ENCODE results near the gene ADAMTSL1. TPM values are rescaled to one million over a fixed set of nuclear protein-coding genes. Genes with fewer than 3 reads are reported as not detected.

Gene ADAMTSL1
- total and polyA plus RNA-seq, 2 donors from 2014 or later = 3.0 to 27.3 TPM

- no peak for TF ChIP-seq CTCF (IDR thresholded peaks at IDR 0.05; ENCODE audit: borderline replicate concordance, extremely low read depth, insufficient read depth)
- FAIRE-seq (no peak), DNase-seq (peak in 2 of 5 donors; percentile 35 to 76)
- Histone ChIP-seq H3K27ac (ENCODE audit: low read depth in 2 of 2, low read length in 2 of 2) (peak overlapping the region in 1 of 2 donors; percentile 81), H3K4me3 (ENCODE audit: low read length in 3 of 3) (no peak overlapping the region), H3K9ac (ENCODE audit: low read length in 3 of 3) (no peak overlapping the region), H3K36me3 (ENCODE audit: control insufficient read depth in 2 of 3, insufficient read depth in 3 of 3, low read length in 3 of 3) (no peaks in the 10 kb centered on the region), H3K27me3 (ENCODE audit: control insufficient read depth, insufficient read depth, low read length) (no peaks in the 10 kb centered on the region), H3K9me3 (ENCODE audit: control insufficient read depth in 2 of 3, insufficient read depth in 1 of 3, low read length in 3 of 3) (no peaks in the 10 kb centered on the region), H3K4me1 (ENCODE audit: control insufficient read depth in 2 of 3, insufficient read depth in 2 of 3, low read depth in 1 of 3, low read length in 3 of 3) (peaks cover 0 to 10% (median 5%) of the 10 kb centered on the region in 3 donors)
- intact Hi-C loops (cut with DNase I) = no loop called here
Observed at GRCh38 chr9:18786911-18787650, 313.1 kb downstream of the ADAMTSL1 start.

- H3K4me3 ChIP-seq (ENCODE audit: low read length in 3 of 3) = no peak overlapping the region
- intact Hi-C loops (cut with DNase I) = no loop called here
- H3K36me3 ChIP-seq (ENCODE audit: control insufficient read depth in 2 of 3, insufficient read depth in 3 of 3, low read length in 3 of 3) = no peaks in the 10 kb centered on the region
- DNase-seq = no peak
- FAIRE-seq = no peak
- peaks cover 0 to 10% (median 5%) of the 10 kb centered on the region in 3 donors for H3K4me1 ChIP-seq (ENCODE audit: control insufficient read depth in 2 of 3, insufficient read depth in 2 of 3, low read depth in 1 of 3, low read length in 3 of 3)
- no peaks in the 10 kb centered on the region for H3K27me3 ChIP-seq (ENCODE audit: control insufficient read depth, insufficient read depth, low read length)
- no peak overlapping the region for H3K27ac ChIP-seq (ENCODE audit: low read depth in 2 of 2, low read length in 2 of 2)
- no peak overlapping the region for H3K9ac ChIP-seq (ENCODE audit: low read length in 3 of 3)
- no peak for TF ChIP-seq CTCF (IDR thresholded peaks at IDR 0.05; ENCODE audit: borderline replicate concordance, extremely low read depth, insufficient read depth)
- H3K9me3 ChIP-seq (ENCODE audit: control insufficient read depth in 2 of 3, insufficient read depth in 1 of 3, low read length in 3 of 3) = no peaks in the 10 kb centered on the region
Observed at GRCh38 chr9:18788256-18788655, 314.3 kb downstream of the ADAMTSL1 start.

GRCh38 chr9:18791074-18791473 lies 317.1 kb downstream of the ADAMTSL1 start:
- peak; percentile 15 for TF ChIP-seq CTCF (IDR thresholded peaks at IDR 0.05; ENCODE audit: borderline replicate concordance, extremely low read depth, insufficient read depth)
- peaks cover 0 to 5% (median 0%) of the 10 kb centered on the region in 3 donors for H3K36me3 ChIP-seq (ENCODE audit: control insufficient read depth in 2 of 3, insufficient read depth in 3 of 3, low read length in 3 of 3)
- no peaks in the 10 kb centered on the region for H3K27me3 ChIP-seq (ENCODE audit: control insufficient read depth, insufficient read depth, low read length)
- H3K4me1 ChIP-seq (ENCODE audit: control insufficient read depth in 2 of 3, insufficient read depth in 2 of 3, low read depth in 1 of 3, low read length in 3 of 3) = peaks cover 0 to 7% (median 4%) of the 10 kb centered on the region in 3 donors
- no peak overlapping the region for H3K4me3 ChIP-seq (ENCODE audit: low read length in 3 of 3)
- DNase-seq (peak in 4 of 5 donors; percentile 50 to 69 (median 56)), FAIRE-seq (no peak)
- no peaks in the 10 kb centered on the region for H3K9me3 ChIP-seq (ENCODE audit: control insufficient read depth in 2 of 3, insufficient read depth in 1 of 3, low read length in 3 of 3)
- no peak overlapping the region for H3K9ac ChIP-seq (ENCODE audit: low read length in 3 of 3)
- intact Hi-C loops (cut with DNase I) = no loop called here
- H3K27ac ChIP-seq (ENCODE audit: low read depth in 2 of 2, low read length in 2 of 2) = no peak overlapping the region
